BE2C (cell line): Measurements from ENCODE around the gene PDLIM1.

Source experiments
- DNase-seq: peaks from one replicate; pipeline ENCODE4 v3.0.0-alpha.2; 2020
- H3K27me3 ChIP-seq: fragments of 250-450 bp; sonication (Bioruptor Pico); 2 replicates; pipeline ENCODE4 v1.5.1; 2020; ENCODE audit warnings: mild to moderate bottlenecking
- H3K36me3 ChIP-seq: fragments of 250-450 bp; sonication (Bioruptor Pico); 2 replicates; pipeline ENCODE4 v1.5.1; 2020; ENCODE audit warnings: mild to moderate bottlenecking
- H3K4me1 ChIP-seq: fragments of 250-450 bp; sonication (Bioruptor Pico); 2 replicates; pipeline ENCODE4 v1.5.1; 2020
- H3K4me3 ChIP-seq: 2 replicates; pipeline ENCODE4 v1.5.1; 2011; ENCODE audit warnings: low read depth, low read length
- H3K9me3 ChIP-seq: fragments of 250-450 bp; sonication (Bioruptor Pico); 2 replicates; pipeline ENCODE4 v1.5.1; 2020
- CTCF ChIP-seq: IDR thresholded peaks from 2 replicates; pipeline ENCODE4 v1.5.1; 2012; ENCODE audit warnings: mild to moderate bottlenecking, low read depth, low read length

The PDLIM1 gene

GRCh38 chr10:95266674-95267095, 24.1 kb downstream of the PDLIM1 start:
- Histone ChIP-seq H3K36me3 (no peaks in the 10 kb centered on the region), H3K4me3 (no peak overlapping the region), H3K9me3 (no peaks in the 10 kb centered on the region), H3K27me3 (no peaks in the 10 kb centered on the region), H3K4me1 (no peaks in the 10 kb centered on the region)
- DNase-seq = no peak
- TF ChIP-seq CTCF = no peak

- no peak overlapping the region for H3K4me3 ChIP-seq
- no peaks in the 10 kb centered on the region for H3K27me3 ChIP-seq
- no peaks in the 10 kb centered on the region for H3K36me3 ChIP-seq
- no peaks in the 10 kb centered on the region for H3K4me1 ChIP-seq
- TF ChIP-seq CTCF = no peak
- DNase-seq = no peak
- no peaks in the 10 kb centered on the region for H3K9me3 ChIP-seq
These were observed 25.2 kb downstream of the PDLIM1 start for GRCh38 chr10:95265572-95265971.

- TF ChIP-seq CTCF = no peak
- Histone ChIP-seq H3K36me3 (no peaks in the 10 kb centered on the region), H3K27me3 (no peaks in the 10 kb centered on the region), H3K4me3 (no peak overlapping the region), H3K9me3 (no peaks in the 10 kb centered on the region), H3K4me1 (no peaks in the 10 kb centered on the region)
- no peak for DNase-seq
These were observed 26.4 kb downstream of the PDLIM1 start for GRCh38 chr10:95264227-95265051.

GRCh38 chr10:95263864-95264226, 27.0 kb downstream of the PDLIM1 start:
- no peaks in the 10 kb centered on the region for H3K4me1 ChIP-seq
- no peak for DNase-seq
- H3K27me3 ChIP-seq = no peaks in the 10 kb centered on the region
- no peaks in the 10 kb centered on the region for H3K36me3 ChIP-seq
- H3K4me3 ChIP-seq = no peak overlapping the region
- H3K9me3 ChIP-seq = no peaks in the 10 kb centered on the region
- TF ChIP-seq CTCF = no peak

GRCh38 chr10:95262763-95263518, 27.9 kb downstream of the PDLIM1 start:
- no peaks in the 10 kb centered on the region for H3K4me1 ChIP-seq
- H3K9me3 ChIP-seq = no peaks in the 10 kb centered on the region
- TF ChIP-seq CTCF = no peak
- H3K36me3 ChIP-seq = no peaks in the 10 kb centered on the region
- no peak overlapping the region for H3K4me3 ChIP-seq
- H3K27me3 ChIP-seq = no peaks in the 10 kb centered on the region
- DNase-seq = no peak

GRCh38 chr10:95261926-95262325, 28.9 kb downstream of the PDLIM1 start:
- Histone ChIP-seq H3K4me3 (no peak overlapping the region), H3K27me3 (no peaks in the 10 kb centered on the region), H3K9me3 (no peaks in the 10 kb centered on the region), H3K4me1 (no peaks in the 10 kb centered on the region), H3K36me3 (no peaks in the 10 kb centered on the region)
- no peak for TF ChIP-seq CTCF
- no peak for DNase-seq
